GM21515 (cell line): ENCODE results near the gene FLYWCH1.
"Not testable (repeated sequence)": the region's sequence is repeated elsewhere in the genome, so short reads cannot be mapped to it uniquely, and the experiment has no call there.

ENCODE experiments used
- ATAC-seq: cut with Tn5 transposase; IDR thresholded peaks from one replicate; pipeline ENCODE4 v1.9.1; 2021; ENCODE audit not compliant: unreplicated experiment

The FLYWCH1 gene

DNA sequence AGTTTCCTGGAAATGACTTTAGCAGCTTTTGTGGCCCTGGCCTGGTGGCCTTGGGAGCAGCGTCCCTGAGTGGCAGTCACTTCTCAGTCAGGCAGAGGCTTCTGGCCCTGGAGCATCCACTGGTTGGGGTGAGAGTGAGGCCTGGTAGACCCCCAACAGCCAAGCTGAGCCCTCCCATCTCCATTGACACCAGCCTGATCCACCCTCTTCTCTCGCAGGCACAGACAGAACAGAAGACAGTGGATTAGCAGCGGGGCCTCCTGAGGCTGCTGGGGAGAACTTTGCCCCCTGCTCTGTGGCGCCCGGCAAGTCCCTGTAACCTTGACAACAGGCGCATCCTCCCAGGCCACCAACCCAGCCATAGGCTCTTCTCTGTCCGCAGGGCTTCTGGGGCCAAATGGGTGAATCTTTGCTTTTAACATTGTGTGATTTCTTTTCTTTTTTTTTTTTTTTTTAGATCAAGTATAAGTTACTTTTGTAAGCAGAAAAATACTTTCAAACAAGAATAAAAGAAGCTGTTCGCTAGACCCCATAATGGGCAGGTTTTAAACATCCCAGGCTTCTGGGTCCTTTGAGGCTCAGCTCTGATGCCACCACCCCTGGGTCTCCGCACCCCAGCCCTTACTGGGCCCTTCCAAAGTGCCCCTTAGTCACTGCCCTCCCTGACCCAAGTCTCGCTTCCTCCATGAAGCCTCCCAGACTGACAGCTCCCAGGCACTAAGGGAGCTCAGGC, 12.7 kb upstream of the FLYWCH1 start:
- no peak for ATAC-seq

DNA sequence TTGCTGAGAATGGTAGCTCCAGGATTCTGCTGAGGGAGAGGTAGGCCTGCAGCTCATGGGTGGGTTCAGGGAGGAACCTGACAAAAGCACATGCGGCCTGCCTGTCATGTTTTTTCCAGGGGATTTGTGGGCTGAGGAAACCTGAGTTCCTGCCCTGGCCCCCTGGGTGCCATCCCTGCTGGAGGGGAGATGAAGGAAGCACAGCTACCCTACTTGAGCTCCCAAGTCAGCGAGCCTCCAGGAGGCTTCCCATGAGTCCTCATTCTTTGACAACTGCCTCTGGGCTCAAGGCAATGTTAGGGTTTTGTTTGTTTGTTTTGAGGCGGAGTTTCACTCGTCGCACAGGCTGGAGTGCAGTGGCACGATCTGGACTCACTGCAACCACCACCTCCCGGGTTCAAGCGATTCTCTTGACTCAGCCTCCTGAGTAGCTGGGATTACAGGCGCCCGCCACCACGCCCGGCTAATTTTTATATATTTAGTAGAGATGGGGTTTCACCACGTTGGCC, 12.1 kb upstream of the FLYWCH1 start:
- no peak for ATAC-seq

DNA sequence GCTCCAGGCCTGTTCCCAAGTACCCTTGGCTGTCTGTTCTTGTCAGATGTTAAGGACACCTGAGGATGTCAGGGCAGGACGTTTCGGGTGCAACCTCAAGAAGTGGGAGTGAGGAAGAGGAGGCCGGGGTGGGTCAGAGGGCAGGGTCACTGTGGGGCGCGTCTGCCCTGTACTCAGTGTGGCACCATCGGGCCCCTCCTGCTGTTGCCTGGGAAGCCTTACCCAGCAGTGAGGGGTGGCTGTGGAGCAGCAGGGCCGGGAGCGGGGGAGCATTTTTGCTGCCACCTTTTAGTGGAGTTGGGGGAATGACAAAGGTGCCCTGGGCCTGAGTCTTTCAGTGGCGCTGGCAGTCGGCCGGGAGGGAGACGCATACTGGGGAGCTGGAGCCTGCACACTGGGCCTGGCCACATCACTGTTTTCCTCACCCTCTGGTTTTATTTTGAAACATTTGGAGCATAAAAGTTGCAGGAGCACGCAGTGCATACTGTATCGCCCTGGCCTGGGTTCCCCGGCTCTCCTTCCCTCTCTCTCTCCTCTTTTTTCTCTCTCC, 11.1 kb upstream of the FLYWCH1 start:
- ATAC-seq: no peak

DNA sequence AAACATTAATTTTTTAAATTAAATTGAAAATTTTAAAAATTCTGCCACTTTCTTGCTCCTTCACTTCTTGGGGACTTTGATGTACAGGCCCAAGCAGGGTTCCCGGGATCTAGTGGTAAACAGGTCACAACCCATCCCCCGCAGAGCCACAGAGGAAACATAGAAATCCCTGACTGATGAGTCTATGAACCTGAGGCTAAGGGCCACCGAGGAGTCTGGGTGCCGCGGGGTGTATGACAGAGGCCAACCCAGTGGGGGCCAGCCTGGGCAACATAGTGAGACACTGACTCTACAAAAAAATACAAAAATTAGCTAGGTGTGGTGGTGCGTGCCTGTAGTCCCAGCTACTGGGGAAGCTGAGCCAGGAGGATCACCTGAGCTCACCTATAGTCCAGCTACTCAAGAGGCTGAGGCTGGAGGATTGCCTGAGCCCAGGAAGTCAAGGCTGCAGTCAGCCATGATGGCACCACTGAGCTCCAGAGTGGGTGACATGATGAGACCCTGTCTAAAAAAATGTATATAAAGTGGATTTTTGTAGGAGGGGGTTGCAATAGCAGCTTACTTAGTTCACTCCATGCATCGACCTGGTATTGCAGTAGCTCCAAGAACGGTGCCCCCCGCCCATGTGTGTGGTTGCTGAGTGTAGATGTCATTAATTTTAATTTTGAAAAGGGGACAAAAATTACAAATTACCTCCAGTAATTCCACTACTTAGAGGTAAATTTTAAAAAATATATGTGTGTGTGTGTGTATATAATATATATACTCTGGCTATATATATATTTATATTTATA, 9.2 kb upstream of the FLYWCH1 start:
- no peak for ATAC-seq

DNA sequence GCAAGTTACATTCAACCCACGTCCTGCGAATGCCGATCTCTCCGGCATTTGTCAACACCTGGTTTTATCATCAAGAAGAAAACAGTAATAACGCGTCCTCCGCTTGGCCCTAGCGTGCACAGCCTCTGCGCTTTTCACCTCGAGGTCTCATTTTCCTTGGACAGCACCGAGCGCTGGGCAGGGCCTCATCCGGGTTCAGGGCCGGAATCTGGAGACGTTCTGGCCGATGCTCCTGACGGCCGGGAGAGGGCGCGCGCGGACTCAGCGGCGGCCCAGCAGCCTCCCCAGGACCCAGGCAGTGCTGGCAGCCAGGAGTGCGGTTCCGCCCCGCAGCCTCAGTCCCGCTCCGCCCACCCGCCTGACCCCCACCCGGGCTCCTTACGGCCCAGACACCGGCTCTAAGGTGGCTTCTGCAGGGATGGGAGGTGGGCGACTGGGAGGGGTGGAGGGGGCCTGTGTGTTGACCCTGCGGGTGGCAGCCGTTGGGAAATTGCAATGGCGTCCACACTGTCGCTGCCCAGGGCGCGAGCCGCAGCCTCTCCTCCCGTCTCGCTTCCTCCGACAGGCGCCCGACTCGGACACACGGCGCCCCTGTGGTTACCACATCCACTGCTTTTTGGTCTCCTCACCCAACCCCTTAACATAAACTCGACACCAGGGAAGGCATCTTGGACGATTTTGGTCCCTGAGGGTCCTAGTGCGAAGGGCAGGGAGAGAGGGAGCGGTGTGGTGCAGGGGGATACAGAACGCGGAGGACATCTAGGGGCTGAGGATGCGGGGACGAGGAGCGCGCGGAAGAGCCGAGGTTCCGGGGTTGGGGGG, 7.4 kb upstream of the FLYWCH1 start:
- peak; percentile 46 for ATAC-seq

DNA sequence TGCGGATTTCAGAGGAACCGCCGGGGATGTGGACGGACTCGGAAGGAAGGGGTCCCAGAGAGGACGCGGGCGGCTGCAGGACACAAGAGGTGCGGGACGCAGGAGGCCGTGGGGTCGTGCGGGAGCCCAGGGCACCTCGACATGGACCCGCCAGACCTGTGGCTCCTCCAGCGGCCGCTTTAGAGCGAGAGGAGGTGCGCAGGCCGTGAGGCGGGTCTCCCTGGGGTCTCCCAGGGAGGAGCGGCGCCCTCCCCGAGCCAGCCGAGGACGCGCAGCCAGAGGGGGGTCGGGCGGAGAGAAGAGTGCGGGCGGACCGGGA, 6.8 kb upstream of the FLYWCH1 start:
- no peak for ATAC-seq

DNA sequence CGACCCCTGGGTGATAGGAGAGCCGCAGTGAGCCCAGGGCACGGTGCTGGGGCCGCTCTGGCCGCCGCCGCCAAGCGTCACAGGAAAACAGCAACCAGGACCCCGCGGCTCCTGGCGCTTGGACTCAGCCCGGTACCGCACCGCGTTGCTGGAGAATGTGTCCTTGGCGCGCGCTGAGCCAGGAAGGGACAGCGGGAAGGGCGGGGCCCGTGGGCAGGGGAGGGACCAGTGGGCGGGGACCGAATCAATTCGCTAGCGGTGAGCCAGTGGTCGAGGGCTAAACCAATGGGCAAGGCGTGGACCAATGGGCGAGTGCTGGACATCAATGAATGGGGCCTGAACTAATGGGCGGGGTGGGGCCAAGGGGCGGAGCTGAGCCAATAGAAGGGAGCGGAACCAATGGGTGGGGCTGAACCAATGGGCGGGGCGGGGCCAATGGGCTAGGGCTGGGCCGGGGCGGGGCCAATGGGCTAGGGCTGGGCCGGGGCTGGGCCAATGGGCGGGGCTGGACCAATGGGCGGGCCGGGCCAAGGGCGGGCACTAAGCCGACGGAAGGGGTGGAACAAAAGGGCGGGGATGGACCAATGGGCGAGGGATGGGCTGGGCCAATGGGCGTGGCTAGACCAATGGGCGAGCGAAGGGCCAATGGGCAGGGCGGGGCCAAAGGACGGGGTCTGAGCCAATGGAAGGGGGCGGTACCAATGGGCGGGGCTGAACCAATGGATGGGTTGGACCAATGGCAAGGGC, 6.3 kb upstream of the FLYWCH1 start:
- peak; percentile 63 for ATAC-seq

DNA sequence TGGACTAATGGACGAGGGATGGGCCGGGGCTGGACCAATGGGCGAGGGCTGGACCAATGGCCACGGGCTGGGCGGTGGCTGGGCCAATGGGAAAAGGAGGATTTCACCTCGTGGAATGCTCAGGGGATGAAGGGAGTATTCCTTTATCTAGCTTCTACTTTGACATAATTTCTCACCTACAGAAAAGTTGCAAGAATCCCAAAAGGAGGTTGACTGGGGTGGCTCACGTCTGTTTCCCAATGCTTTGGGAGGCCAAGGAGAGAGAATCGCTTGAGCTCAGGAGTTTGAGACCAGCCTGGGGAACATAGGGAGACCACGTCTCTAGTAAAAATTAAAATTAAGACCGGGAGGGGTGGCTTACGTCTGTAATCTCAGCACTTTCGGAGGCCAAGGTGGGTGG, 5.7 kb upstream of the FLYWCH1 start:
- no peak for ATAC-seq

DNA sequence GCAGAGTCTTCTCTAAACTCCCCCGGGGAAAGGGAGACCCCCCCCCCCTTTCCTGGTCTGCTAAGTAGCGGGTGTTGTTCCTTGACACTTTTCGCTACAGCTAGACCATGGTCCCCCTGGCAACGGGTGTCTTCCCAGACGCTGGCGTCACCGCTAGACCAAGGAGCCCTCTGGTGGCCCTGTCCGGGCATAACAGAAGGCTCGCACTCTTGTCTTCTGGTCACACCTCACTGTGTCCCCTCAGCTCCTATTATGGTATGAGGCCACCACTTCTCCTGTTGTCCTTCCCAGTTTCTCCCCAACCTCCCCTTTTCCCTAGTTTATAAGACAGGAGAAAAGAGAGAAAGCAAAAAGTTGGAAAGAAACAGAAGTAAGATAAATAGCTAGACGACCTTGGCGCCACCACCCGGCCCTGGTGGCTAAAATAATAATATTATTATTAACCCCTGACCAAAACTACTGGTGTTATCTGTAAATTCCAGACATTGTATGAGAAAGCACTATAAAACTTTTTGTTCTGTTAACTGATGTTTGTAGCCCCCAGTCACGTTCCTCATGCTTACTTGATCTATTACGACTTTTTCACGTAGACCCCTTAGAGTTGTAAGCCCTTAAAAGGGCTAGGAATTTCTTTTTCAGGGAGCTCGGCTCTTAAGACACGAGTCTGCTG, 4.5 kb upstream of the FLYWCH1 start:
- ATAC-seq: not testable (repeated sequence)

DNA sequence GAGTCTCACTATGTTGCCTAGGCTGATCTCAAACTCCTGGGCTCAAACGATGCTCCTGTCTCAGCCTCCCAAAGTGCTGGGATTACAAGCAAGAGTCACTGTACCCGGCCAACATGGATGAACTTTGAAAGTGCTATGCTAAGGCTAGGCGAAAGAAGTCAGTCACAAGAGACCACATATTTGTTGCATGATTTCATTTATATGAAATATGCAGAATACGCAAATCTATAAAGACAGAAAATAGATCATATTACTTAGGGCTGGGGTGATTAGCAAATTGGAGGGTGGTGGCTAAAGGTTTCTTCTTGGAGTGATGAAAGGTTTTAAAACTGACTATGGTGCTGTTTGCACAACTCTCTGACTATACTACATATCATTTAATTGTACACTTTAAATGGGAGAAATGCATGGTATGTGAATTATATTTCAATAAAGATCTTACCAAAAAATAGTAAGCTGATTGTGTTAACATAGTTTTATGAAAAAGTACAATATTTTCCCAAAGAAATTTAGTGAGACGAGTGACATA, 1.2 kb upstream of the FLYWCH1 start:
- no peak for ATAC-seq

DNA sequence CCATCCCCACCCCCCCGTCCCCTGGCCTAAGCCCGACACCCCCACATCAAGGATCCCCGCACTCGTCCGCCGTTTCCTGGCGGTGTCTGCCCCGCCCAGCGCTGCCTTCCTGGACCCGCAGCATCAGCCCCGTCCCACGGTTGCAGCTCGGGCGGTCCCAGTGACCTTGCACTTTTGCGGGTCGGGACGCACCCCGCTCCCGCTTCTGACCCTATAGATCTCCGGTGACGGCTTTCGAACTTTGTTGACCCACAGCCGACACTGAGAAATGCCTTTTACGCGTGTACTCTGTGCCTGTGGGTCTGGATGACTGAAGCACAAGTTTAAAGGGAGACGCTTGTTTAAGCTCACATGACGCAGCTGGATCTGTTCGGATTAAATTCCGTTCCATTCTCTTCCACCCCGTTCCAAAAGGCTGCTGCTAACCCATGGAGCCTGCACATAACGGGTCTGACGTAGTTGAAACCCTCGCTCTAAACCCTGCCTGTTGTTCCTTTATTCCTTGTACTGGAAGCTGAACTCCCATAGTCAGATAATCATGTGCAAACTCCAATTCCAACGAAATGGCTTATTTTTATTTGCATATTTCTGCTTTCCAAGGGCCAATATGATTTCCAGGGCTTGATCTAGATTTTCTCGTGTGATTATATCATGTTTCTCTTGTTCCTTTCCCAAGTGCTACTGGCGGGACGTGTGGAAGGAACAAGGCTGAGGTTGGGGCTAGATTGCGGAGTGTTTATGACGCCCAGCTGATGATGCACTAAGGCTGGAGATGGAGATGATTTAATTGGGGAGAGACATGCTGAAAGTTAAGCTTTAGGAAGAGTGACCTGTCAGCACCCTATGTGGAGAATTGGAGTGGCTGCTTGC, 834 bp downstream of the FLYWCH1 start:
- peak; percentile 14 for ATAC-seq

DNA sequence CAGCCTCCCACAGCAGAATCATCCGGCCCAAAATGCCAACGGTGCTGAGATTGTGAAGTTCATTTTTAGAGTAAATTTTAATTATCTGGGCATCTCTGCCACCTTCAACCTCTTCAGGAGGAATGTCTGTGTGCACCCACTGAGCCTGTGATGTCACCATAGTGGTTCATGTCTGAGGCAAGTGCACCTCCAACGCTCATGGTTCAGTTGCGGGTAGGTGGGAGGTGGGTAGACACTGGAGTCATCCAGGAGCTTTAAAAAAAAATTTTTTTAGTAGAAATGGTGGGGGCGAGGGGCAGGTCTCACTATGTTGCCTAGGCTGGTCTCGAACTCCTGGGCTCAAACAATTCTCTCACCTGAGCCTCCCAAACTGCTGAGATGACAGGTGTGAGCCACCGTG, 1.9 kb downstream of the FLYWCH1 start:
- ATAC-seq: no peak

DNA sequence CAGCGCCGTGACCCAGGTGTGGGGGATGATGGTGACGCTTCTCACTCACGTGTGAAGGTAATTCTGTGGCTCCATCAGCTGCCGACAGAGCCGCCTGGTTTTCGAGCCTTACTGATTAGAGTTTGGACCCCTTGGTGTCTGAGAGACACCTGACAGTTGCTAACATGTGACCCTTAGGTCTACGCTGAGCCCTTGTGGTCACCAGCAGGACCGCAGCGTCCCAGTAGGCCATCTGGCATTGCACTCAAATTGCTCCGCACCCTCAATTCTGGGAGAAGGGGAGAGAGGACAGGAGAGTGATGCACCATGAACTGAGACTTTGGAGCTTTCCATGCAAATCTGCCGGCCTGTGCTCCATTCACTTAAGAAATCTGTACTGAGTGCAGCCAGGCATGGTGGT, 2.5 kb downstream of the FLYWCH1 start:
- ATAC-seq: no peak

DNA sequence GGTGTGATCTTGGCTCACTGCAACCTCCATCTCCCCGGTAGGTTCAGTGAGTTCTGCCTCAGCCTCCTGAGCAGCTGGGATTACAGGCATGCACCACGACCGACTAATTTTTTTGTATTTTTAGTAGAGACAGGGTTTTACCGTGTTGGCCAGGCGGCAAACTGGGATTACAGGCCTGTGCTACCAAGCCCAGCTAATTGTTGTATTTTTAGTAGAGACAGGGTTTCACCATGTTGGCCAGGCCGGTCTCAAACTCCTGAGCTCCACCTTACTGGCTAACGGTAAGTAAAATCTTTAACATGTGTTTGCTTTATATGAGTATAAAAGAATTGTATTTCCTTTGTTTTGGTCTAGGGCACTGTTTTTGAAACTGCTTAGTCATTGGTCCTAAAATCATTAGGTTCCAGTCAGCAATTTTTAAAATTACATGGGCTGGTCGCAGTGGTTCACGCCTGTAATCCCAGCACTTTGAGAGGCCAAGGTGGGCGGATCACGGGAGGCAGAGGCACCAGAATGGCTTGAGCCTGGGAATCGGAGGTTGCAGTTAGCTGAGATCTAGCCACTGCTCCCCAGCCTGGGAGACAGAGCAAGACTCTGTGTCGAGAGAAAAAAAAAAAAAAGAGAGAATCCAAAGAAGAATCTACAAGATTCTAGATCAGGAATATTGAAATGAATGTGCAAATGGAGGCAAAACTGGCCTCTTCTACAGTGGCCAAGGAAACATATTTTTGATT, 3.6 kb downstream of the FLYWCH1 start:
- no peak for ATAC-seq

DNA sequence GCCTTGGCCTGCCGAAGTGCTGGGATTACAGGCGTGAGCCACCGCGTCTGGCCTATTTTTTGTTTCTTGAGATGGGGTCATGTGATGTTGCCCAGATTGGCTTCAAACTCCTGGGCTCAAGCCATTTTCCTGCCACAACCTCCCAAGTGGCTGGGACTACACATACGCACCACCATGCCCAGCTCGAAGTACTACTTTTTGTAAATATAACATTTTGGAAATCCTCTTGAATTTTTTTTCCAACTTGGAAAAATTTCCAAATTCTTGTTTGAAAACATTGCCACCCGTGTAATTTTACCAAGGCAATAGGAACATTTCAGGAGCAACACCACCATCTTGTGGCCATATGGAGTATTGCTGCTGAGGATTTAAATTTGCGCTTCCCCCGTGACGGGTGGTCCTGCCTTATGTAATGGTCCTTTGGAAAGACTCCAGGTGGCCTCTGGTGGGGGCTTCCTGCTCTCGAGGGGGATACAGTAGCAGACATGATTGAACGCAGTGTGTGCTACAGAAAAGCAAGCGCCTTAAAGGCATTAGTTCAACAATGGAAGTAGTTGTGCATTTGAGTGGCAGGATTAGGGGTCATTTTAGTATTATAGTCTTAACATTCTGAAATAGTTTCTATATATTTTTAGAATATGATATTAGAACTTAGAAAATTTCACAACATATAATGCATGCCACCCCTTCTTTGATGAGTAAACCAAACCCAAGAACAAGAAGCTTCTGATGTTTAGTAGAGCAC, 8.0 kb downstream of the FLYWCH1 start:
- no peak for ATAC-seq

DNA sequence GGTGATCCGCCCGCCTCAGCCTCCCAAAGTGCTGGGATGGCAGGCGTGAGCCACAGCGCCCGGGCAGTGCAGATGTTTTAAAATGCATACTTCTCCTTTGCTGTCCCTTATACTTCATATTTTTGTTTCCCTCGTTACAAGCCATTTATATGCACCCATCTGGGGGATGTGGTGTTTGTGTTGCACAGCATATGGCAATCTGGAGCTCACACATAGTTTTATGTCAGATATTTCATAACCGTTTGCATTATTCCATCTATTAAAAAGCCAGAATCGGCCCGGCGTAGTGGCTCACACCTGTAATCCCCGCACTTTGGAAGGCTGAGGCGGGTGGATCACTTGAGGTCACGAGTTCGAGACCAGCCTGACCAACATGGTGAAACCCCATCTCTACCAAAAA, 11.8 kb downstream of the FLYWCH1 start:
- no peak for ATAC-seq

DNA sequence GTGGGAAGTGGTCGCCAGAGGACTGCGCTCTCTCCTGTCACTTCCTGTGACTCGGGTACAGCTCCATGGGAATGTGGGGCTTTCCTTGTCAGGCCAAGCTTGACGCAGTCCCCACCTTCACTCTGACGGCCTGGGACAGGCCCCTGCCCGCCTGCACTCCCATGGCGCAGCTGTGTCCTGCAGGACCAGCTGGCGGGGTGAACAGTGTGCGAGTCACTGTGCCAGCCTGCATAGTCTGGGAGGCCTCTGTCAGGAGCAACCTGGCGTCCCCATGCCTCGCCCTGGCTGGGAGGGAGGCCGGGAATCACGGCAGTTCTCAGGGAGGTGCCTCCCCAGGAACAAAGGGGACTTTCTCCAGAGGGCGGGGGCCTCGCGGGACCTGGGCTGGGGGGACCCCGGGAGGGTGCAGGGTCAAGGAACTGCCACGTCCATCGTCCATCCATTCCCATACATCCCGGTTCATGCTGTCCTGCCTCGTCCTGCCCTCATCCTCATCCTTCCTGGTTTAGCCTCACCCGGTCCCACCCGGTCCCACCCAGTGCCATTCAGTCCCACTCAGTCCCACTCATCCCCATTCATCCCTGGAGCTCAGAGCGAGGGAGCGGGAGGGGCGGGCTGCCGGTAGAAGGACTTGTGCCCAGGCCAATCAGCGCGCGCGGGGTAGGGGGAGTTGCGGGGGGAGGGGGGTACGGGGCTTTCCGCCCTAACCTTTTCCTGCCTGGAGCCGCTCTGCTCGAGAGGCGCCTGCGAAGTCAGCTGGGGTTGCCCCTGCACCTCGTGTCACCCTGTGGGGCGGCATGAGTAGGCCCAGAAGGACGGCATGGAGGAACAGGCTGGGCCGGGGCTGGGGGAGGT, 13.4 kb downstream of the FLYWCH1 start:
- no peak for ATAC-seq
